ENCODE measurements around the gene SPSB2.

DNA sequence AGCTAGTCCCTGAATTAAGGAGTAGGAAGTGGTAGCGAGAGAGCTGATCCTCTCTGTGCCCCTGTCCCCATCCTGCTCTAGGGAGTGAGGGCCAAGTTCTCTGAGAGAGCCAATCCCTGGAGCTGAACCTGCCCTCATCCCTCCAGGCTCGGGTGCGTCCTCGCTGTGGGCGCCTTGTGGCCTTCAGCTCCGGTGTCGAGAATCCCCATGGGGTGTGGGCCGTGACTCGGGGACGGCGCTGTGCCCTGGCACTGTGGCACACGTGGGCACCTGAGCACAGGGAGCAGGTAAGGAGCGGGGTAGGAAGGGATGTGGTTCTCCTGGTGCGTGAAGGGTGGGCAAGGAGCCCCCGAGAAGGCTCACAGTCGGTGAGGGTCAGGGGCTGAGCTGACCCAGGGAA lies 34.2 kb downstream of the SPSB2 start:
- TF ChIP-seq, protein P1, sequence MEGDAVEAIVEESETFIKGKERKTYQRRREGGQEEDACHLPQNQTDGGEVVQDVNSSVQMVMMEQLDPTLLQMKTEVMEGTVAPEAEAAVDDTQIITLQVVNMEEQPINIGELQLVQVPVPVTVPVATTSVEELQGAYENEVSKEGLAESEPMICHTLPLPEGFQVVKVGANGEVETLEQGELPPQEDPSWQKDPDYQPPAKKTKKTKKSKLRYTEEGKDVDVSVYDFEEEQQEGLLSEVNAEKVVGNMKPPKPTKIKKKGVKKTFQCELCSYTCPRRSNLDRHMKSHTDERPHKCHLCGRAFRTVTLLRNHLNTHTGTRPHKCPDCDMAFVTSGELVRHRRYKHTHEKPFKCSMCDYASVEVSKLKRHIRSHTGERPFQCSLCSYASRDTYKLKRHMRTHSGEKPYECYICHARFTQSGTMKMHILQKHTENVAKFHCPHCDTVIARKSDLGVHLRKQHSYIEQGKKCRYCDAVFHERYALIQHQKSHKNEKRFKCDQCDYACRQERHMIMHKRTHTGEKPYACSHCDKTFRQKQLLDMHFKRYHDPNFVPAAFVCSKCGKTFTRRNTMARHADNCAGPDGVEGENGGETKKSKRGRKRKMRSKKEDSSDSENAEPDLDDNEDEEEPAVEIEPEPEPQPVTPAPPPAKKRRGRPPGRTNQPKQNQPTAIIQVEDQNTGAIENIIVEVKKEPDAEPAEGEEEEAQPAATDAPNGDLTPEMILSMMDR (IDR thresholded peaks at IDR 0.05; ENCODE audit: borderline replicate concordance, extremely low read depth, low read length, poor library complexity, severe bottlenecking) = no peak
- no peak for TF ChIP-seq EZH2 (IDR thresholded peaks at IDR 0.05; ENCODE audit: borderline replicate concordance, low read depth, low read length, severe bottlenecking)

Data from DND-41 (cell line).